ENCODE results near the gene USP5.

The USP5 gene

GRCh38 chr12:6914947-6915788 is 63.2 kb downstream of the USP5 start:
- no peak for DNase-seq (ENCODE audit: low read depth)

- DNase-seq (ENCODE audit: low read depth) = no peak
Observed at GRCh38 chr12:6915789-6916285, 63.9 kb downstream of the USP5 start.

All from stimulated activated CD8-positive, alpha-beta memory T cell treated with anti-CD3 and anti-CD28 coated beads, Interleukin-4, amount 100 ng/mL, for 24 hours (primary cell).